ENCODE results near the gene SETD7. TPM values are rescaled to one million over a fixed set of nuclear protein-coding genes. Genes with fewer than 3 reads are reported as not detected.

SETD7 gene
- total RNA-seq, 1 experiment from 2014 or later, result 41.6 TPM

GRCh38 chr4:139455126-139455538, 100.9 kb downstream of the SETD7 start (continued):
- no peak for TF ChIP-seq CTCF (IDR thresholded peaks at IDR 0.05 in 2 of 3, conservative IDR thresholded peaks at IDR 0.05 in 1 of 3; ENCODE audit: borderline replicate concordance in 1 of 3, insufficient read depth in 1 of 3, low read depth in 2 of 3, low read length in 2 of 3)
- no peak for TF ChIP-seq SP1 (IDR thresholded peaks at IDR 0.05; ENCODE audit: low read depth)
- no peak for TF ChIP-seq MAX (IDR thresholded peaks at IDR 0.05)
- TF ChIP-seq FOSL1 (IDR thresholded peaks at IDR 0.05; ENCODE audit: low read depth), result no peak
- TF ChIP-seq YY1 (IDR thresholded peaks at IDR 0.05; ENCODE audit: extremely low read depth, insufficient replicate concordance, low read depth, low read length), result no peak

- ATAC-seq, result peak; percentile 6
- ChIA-PET CTCF (no interaction called here), POLR2A (no interaction called here)
These were observed 101.6 kb downstream of the SETD7 start, which contains the start of gene RAB33B for GRCh38 chr4:139454111-139455045. RAB33B (plus strand) TSS chr4:139454121; CDS start chr4:139454196, 75 bp downstream.

More at GRCh38 chr4:139454111-139455045, 101.6 kb downstream of the SETD7 start, which contains the start of gene RAB33B:
- Histone ChIP-seq H3K27ac (ENCODE audit: low read depth, low read length) (peak within 1 kb of the TSS; percentile 93), H3K36me3 (ENCODE audit: control insufficient read depth in 1 of 2, insufficient read depth in 2 of 2, low read length in 2 of 2) (no peaks in the 10 kb centered on the region), H3K4me2 (ENCODE audit: low read length) (peak within 1 kb of the TSS; percentile 89), H3K9me2 (ENCODE audit: insufficient read depth) (no peaks in the 10 kb centered on the region), H3K9me3 (ENCODE audit: control insufficient read depth in 1 of 2, insufficient read depth in 1 of 2, low read depth in 1 of 2, low read length in 2 of 2) (no peaks in the 10 kb centered on the region), H3K27me3 (ENCODE audit: insufficient read depth, low read length) (no peaks in the 10 kb centered on the region), H3K4me1 (ENCODE audit: control insufficient read depth in 1 of 2, insufficient read depth in 2 of 2, low read length in 2 of 2) (peaks cover 15 to 36% of the 10 kb centered on the region in 2 experiments), H2AFZ (ENCODE audit: low read depth, low read length, poor library complexity, severe bottlenecking) (no peak within 1 kb of the TSS), H3K4me3 (replicated peaks in 1 of 2; ENCODE audit: low read depth in 1 of 2, low read length in 2 of 2) (peak within 1 kb of the TSS; percentile 72 to 92), H3K9ac (ENCODE audit: low read length) (peak within 1 kb of the TSS; percentile 83), H4K20me1 (ENCODE audit: insufficient read depth) (no peaks in the 10 kb centered on the region), H3K79me2 (ENCODE audit: insufficient read depth, low read length) (peaks cover 62% of the 10 kb centered on the region)
- intact Hi-C loops (cut with micrococcal nuclease), result no loop called here
- no peak for TF ChIP-seq EGR1 (IDR thresholded peaks at IDR 0.05; ENCODE audit: low read depth)
- peak; percentile 47 for TF ChIP-seq YY1 (IDR thresholded peaks at IDR 0.05; ENCODE audit: extremely low read depth, insufficient replicate concordance, low read depth, low read length)
- no peak; the same call in 1 of the 2 replicates for TF ChIP-seq SIN3A (IDR thresholded peaks at IDR 0.05; ENCODE audit: low read depth)
- no peak for TF ChIP-seq SRF (IDR thresholded peaks at IDR 0.05; ENCODE audit: low read depth)
- no peak for TF ChIP-seq ATF3 (IDR thresholded peaks at IDR 0.05)
- no peak for TF ChIP-seq CBX3 (IDR thresholded peaks at IDR 0.05; ENCODE audit: low read depth)
- TF ChIP-seq RAD21 (IDR thresholded peaks at IDR 0.05; ENCODE audit: low read depth), result no peak
- no peak for TF ChIP-seq SP1 (IDR thresholded peaks at IDR 0.05; ENCODE audit: low read depth)
- peak; percentile 86 for TF ChIP-seq CEBPB (IDR thresholded peaks at IDR 0.05; ENCODE audit: low read depth)
- peak; percentile 41; the same call in 1 of the 2 replicates for TF ChIP-seq MAX (IDR thresholded peaks at IDR 0.05)
- no peak for TF ChIP-seq ZBTB33 (IDR thresholded peaks at IDR 0.05; ENCODE audit: extremely low read depth, insufficient replicate concordance, low read length)
- TF ChIP-seq POLR2AphosphoS5 (IDR thresholded peaks at IDR 0.05; ENCODE audit: low read depth, low read length), result peak; percentile 35; the same call in 1 of the 2 replicates
- RAD21 ChIA-PET (ENCODE audit: low non-redundant PET in 1 of 2, low total read pairs in 2 of 2, uncharacterized antibody in 2 of 2, unreplicated experiment in 2 of 2), result no interaction called here
- TSS peak; percentile 48 for BruUV-seq (replicated peaks)
- DNase-seq (ENCODE audit: low read depth, low spot score), result no peak

All from HCT116 (cell line).